IPS DF 19.7 (cell line): ENCODE results near the gene ZNF320.
"Not testable (repeated sequence)": the region's sequence is repeated elsewhere in the genome, so short reads cannot be mapped to it uniquely, and the experiment has no call there.

Source experiments
- DNase-seq: peaks from one replicate; pipeline ENCODE4 v3.0.0-alpha.2; 2013; ENCODE audit warnings: low read depth, low spot score

ZNF320 gene

GRCh38 chr19:52897138-52897935, at the start of gene ZNF320:
Gene ZNF320 (minus strand): TSS chr19:52897635. CDS start chr19:52890255, 7,380 bp downstream.
- DNase-seq, result peak; percentile 77

GRCh38 chr19:52946322-52947310, 49.2 kb upstream of the ZNF320 start:
- peak; percentile 91 for DNase-seq

GRCh38 chr19:52945652-52946321, 48.4 kb upstream of the ZNF320 start:
- no peak for DNase-seq

GRCh38 chr19:52944703-52945493, 47.5 kb upstream of the ZNF320 start:
- not testable (repeated sequence) for DNase-seq

- DNase-seq, result no peak
These were observed 46.6 kb upstream of the ZNF320 start for GRCh38 chr19:52943884-52944643.

- no peak for DNase-seq
These were observed 45.9 kb upstream of the ZNF320 start for GRCh38 chr19:52943134-52943883.

- DNase-seq, result no peak
These were observed 45.1 kb upstream of the ZNF320 start for GRCh38 chr19:52942386-52943133.

- DNase-seq, result no peak
These were observed 44.5 kb upstream of the ZNF320 start for GRCh38 chr19:52941941-52942385.

- not testable (repeated sequence) for DNase-seq
These were observed 44.1 kb upstream of the ZNF320 start for GRCh38 chr19:52941523-52941922.

GRCh38 chr19:52940905-52941304, 43.5 kb upstream of the ZNF320 start:
- not testable (repeated sequence) for DNase-seq

- no peak for DNase-seq
These were observed 41.3 kb upstream of the ZNF320 start for GRCh38 chr19:52938761-52939160.

GRCh38 chr19:52936954-52937325, 39.5 kb upstream of the ZNF320 start:
- DNase-seq, result no peak

GRCh38 chr19:52936151-52936953, 38.9 kb upstream of the ZNF320 start:
- DNase-seq, result no peak

GRCh38 chr19:52935434-52935833, 38.0 kb upstream of the ZNF320 start:
- DNase-seq, result no peak

GRCh38 chr19:52924641-52925040, 27.2 kb upstream of the ZNF320 start:
- not testable (repeated sequence) for DNase-seq

- no peak for DNase-seq
These were observed 26.6 kb upstream of the ZNF320 start for GRCh38 chr19:52923778-52924593.
